Measurements from ENCODE around the gene MEA1.

Gene MEA1

GRCh38 chr6:43037706-43038105, 24.0 kb upstream of the MEA1 start:
- no peak for DNase-seq

- DNase-seq: no peak
These were observed 23.5 kb upstream of the MEA1 start for GRCh38 chr6:43037197-43037596.

GRCh38 chr6:43036712-43037111, 23.0 kb upstream of the MEA1 start:
- DNase-seq: no peak

DNA sequence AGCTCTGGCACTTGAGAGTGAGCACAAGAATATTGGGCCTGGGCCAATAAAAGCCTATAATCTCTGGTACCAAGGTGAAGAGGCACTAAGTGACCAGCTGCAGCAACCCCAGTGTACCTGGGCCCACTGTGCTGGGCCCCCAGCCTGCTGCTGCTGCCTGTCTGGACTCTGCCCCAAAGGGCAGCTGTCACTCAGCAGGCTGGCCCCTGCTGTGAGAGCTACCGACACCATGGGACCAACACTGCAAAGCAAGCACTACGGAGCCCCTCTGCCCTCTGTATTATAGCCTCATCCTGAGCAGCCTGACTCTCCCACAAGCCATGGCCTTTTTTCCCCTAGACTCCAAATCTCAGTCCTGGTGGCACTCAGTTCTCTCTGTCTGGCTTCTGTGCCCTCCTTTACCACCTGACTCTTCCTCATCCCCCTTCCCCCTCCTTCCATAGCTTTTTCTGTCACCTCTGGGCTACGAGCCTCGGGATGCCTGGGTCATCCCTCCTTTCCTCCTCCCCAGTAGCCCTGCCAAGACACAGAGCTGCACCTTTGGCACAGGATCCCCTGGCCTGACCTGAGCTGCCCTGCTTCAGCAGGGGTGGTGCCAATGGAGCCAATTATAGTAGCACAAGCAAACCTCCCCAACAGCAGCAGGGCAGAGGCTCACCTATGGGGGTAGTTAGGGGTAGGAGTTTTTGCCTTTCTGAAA, 21.9 kb upstream of the MEA1 start:
- DNase-seq: no peak

- DNase-seq: no peak
These were observed 20.4 kb upstream of the MEA1 start for GRCh38 chr6:43034190-43034525.

GRCh38 chr6:43033496-43034189, 19.9 kb upstream of the MEA1 start:
- DNase-seq: no peak

DNA sequence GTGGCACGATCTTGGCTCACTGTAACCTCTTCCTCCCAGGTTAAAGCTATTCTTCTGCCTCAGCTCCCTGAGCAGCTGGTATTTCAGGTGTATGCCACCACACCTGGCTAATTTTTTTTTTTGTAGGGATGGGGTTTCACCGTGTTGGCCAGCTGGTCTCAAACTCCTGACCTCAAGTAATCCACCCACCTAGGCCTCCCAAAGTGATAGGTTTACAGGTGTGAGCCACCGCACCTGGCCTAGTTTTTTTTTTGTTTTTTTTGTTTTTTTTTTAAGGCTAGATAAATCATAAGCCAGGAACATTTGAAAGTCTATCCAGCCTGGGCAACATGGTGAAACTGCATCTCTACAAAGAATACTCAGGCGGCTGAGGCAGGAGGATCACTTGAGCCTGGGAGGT, 18.6 kb upstream of the MEA1 start:
- no peak for DNase-seq

DNA sequence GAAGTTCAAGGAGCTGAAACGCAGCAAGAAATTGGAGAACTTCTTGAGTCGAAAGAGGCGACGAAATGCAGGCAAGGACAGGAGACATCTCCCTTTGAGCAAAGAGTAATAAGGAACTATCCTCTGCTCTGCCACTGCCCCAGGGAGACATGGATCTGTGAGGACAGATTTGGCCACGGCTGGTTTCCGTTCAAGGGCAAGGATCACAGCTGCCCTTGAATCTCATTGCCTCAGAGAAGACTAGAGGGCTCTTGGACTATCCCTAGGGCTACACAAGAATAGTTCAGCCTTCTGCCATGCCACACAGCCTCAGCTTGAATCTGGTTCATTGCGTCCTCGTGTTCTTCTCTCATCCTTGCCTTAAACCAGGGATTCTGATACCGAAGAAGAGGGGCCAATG, 15.4 kb upstream of the MEA1 start:
- DNase-seq: no peak

GRCh38 chr6:43026365-43026764, 12.6 kb upstream of the MEA1 start:
- no peak for DNase-seq

DNA sequence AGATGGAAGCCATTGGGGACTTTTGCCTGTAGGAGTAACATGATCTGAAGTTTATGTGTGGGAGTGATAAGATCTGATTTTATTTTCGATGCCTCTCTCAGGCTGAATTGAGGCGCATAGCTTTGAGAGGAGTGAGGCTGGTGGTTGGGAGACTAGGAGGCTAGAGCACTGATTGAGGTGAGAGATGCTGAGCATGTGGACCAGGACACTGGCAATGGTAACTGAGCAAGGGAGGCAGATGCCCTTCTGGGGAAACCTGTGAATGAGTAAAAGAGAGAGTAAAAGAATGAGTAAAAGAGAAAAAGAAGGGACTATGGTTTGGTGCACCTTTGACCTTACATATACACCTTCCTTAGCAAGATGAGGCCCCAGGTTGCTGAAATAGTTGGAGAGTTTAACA, 10.7 kb upstream of the MEA1 start:
- DNase-seq: no peak

DNA sequence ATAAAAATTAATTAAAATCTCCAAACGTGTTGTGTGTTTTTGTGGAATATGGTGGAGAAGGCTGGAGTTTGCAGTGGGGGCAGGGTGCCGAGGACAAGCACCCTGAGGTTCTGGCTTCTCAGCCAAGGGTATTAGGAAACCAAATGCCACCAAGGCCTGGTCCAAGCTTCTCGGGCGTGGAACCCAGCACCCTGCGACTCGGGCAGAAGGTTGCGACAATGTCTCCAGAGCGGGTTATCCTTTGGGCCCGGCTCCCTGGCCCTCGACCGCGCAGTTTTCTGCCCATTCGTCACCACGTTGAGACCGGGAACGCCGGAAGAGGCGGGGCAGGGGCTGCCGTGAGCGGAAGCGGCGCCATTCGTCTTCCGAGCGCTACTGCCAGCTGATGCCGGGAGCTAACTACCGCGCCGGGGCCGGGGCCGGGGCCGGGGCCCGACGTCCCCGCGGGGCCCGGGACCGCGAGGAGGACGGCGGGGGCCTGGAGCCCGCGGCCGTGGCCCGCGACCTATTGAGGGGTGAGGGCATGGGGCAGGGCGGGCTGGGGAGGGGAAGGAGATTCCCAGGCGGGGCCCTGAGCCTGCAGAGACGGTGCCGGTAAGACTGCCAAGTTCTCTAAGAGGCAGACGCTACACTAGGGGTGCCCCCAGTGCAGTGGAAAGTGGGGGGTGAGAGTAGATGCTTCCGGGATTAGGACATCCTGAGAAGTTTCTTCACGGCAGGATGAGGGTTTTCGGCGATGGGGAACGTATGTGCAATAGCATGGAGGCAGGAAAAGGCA, 7.7 kb upstream of the MEA1 start, which contains the start of gene RRP36:
Gene RRP36, plus strand, starts transcription at position 354 of the 778 bp plus-strand sequence. Its CDS starts 32 bp downstream, at position 386.
- peak; percentile 54 for DNase-seq

- DNase-seq: no peak
These were observed 7.1 kb upstream of the MEA1 start for GRCh38 chr6:43020847-43021246.

DNA sequence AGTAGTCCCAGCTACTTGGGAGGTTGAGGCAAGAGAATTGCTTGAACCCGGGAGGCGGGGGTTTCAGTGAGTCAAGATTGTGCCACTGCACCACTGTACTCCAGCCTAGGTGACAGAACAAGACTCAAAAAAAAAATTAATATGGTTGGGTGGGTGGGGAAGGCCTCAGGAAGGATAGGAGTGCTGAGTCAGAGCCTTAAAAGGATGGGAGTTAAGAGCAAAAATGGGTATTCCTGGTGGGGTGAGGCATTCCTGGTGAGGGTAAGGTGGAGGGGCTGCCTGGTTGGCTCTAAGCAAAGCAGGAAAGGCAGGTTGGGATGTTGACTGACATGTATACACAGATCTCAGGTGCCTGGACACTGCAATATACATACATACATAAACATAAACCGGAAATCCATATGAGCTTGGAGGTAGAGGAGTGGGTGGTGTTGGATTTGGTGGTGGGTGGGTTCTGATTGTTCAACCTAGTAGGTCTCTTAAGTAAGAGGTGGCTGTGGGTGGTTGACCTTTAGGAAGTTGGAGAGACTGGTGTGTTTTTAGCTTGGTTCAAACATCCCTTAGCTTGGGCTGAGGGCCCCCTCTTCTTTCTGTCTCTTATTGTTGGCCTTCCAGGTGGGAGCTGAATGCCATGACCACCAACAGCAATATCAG, 6.4 kb upstream of the MEA1 start:
- no peak for DNase-seq

GRCh38 chr6:43019152-43019551, 5.4 kb upstream of the MEA1 start:
- no peak for DNase-seq

- no peak for DNase-seq
These were observed 3.2 kb upstream of the MEA1 start for GRCh38 chr6:43016943-43017334.

DNA sequence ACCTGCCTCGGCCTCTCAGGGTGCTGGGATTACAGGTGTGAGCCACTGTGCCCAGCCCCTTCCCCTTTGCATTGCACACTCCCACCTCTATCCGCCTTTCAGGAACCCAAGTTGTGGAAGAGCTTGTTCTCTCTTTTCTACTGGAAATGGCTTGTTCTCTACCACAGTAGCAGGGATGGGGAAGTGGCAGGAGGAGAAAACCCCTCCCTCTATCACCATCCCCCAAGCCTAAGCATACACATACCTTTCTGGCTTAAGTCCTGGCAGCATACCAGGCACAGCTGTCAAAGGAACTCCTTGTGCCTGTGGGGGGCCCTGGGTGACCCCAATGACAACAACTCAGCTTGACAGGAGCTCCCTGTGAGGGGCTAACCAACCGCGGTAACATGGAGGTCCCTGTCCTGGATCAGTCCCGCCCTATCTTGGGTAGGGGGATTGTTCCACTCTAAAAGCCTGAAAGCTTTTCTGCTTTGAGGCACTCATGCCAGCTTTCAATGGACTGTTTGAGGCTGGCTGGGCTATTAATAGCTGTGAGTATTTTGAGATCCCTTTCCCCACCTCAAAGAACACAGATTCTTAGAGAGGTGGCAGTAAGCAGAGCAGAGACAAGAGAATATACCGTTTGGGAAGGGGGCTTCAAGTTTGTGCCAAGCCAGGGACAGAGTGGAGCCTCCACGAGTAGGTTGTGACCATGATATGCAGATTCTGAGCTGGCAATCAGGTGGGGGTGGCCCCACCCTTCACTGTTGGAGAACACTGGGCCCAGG, 2.6 kb upstream of the MEA1 start:
- DNase-seq: no peak

GRCh38 chr6:43014434-43014909, 726 bp upstream of the MEA1 start:
- no peak for DNase-seq

GRCh38 chr6:43013097-43013842, 476 bp downstream of the MEA1 start:
- no peak for DNase-seq

DNA sequence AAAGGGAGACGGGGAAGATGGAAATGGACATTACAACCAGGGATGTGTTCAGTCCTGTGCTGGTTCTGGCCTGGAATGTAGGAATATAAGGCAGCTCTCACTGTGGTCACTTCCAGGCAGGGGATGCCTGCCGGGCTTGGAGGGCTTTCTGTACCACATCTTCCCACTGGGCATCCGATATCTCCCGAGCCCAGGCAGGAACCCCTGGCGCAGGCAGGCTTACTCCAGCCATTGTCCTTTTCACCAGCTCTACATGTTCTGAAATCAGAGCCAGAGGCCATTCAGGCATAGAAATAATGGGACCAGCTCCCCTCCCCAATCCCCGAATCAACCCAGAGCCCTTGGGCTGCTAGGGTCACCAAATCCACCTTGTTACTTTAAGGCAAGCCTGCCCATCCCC, 1.4 kb downstream of the MEA1 start:
- no peak for DNase-seq

- no peak for DNase-seq
These were observed 2.5 kb downstream of the MEA1 start for GRCh38 chr6:43011207-43011606.

DNA sequence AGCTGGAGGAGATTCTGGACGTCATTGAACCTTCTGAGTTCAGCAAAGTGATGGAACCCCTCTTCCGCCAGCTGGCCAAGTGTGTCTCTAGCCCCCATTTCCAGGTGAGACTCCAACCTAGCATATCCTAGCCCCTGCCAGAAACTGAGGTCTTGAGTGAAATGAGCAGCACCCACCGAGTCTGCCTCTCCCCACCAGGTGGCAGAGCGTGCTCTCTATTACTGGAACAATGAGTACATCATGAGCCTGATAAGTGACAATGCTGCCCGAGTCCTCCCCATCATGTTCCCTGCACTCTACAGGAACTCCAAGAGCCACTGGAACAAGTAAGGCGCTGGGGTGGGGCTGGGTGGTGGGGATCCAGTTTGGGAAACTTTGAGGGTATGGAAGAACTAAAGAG, 4.6 kb downstream of the MEA1 start:
- no peak for DNase-seq

DNA sequence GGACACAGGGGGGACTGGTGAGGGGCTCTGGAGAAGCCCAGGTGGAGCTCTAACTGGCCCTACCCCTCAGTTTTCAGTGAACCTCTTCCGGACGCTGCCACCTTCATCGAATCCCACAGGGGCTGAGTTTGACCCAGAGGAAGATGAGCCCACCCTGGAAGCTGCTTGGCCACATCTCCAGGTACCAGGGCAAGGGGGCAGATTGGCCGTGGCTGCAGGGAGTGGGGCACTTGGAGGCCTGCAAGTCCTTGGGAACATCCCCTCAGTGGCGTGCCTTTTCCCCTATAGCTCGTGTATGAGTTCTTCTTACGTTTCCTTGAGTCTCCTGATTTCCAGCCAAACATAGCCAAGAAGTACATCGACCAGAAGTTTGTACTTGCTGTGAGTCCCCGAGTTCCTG, 6.6 kb downstream of the MEA1 start:
- no peak for DNase-seq

All from DMS79 (cell line).